Fibroblast of lung (primary cell): ENCODE results near the gene COA1. TPM values are rescaled to one million over a fixed set of nuclear protein-coding genes. Genes with fewer than 3 reads are reported as not detected.

Source experiments
- DNase-seq, 2 donors: peaks; one replicate each; pipeline versions ENCODE4 v3.0.0 to v3.0.0-alpha.2; 2010; ENCODE audit warnings: low read depth in 2 of 2
- H2AFZ ChIP-seq: 2 replicates; pipeline ENCODE4 v1.5.1; 2012; ENCODE audit warnings: low read length, control low read depth, inconsistent platforms
- H3K27ac ChIP-seq: 2 replicates; pipeline ENCODE4 v1.5.1; 2011; ENCODE audit warnings: low read length, control low read depth; ENCODE audit not compliant: insufficient read depth
- H3K27me3 ChIP-seq: 2 replicates; pipeline ENCODE4 v1.5.1; 2011; ENCODE audit warnings: mild to moderate bottlenecking, low read length; ENCODE audit not compliant: control insufficient read depth, insufficient read depth
- H3K36me3 ChIP-seq: 2 replicates; pipeline ENCODE4 v1.5.1; 2011; ENCODE audit warnings: low read length; ENCODE audit not compliant: control insufficient read depth, insufficient read depth
- H3K4me1 ChIP-seq: 2 replicates; pipeline ENCODE4 v1.5.1; 2011; ENCODE audit warnings: low read length; ENCODE audit not compliant: control insufficient read depth, insufficient read depth; ENCODE audit errors: extremely low read depth
- H3K4me2 ChIP-seq: 2 replicates; pipeline ENCODE4 v1.5.1; 2011; ENCODE audit warnings: low read length, control low read depth; ENCODE audit not compliant: insufficient read depth; ENCODE audit errors: extremely low read depth
- H3K4me3 ChIP-seq, 4 experiments: fragments of 200-600 bp in 1 of 4; sonication (generic) in 1 of 4; replicated peaks in 1 of 4; 2 replicates each; pipeline ENCODE4 v1.5.1; 2011 to 2016; ENCODE audit warnings: low read length in 4 of 4, low read depth in 3 of 4, mild to moderate bottlenecking in 3 of 4, control low read depth in 2 of 4, inconsistent platforms in 1 of 4, mixed read lengths in 1 of 4; ENCODE audit not compliant: insufficient read depth in 1 of 4; ENCODE audit errors: control extremely low read depth in 1 of 4
- H3K79me2 ChIP-seq: 2 replicates; pipeline ENCODE4 v1.5.1; 2012; ENCODE audit warnings: mild to moderate bottlenecking, low read length, inconsistent platforms; ENCODE audit not compliant: control insufficient read depth, insufficient read depth
- H3K9ac ChIP-seq: 2 replicates; pipeline ENCODE4 v1.5.1; 2011; ENCODE audit warnings: mild to moderate bottlenecking, low read length, control low read depth; ENCODE audit not compliant: insufficient read depth
- H3K9me3 ChIP-seq: 2 replicates; pipeline ENCODE4 v1.5.1; 2012; ENCODE audit warnings: low read depth, low read length; ENCODE audit not compliant: control insufficient read depth, insufficient read depth
- H4K20me1 ChIP-seq: 2 replicates; pipeline ENCODE4 v1.5.1; 2011; ENCODE audit warnings: low read length; ENCODE audit not compliant: control insufficient read depth, insufficient read depth; ENCODE audit errors: extremely low read depth
- CTCF ChIP-seq, 2 donors: IDR thresholded peaks in 1 of 2; conservative IDR thresholded peaks in 1 of 2; 1 replicate in 1 of 2; 2 replicates in 1 of 2; pipeline ENCODE4 v1.5.1; 2011 to 2012; ENCODE audit warnings: low read length in 2 of 2, control low read depth in 1 of 2, inconsistent platforms in 1 of 2, low read depth in 1 of 2, mild to moderate bottlenecking in 1 of 2
- EZH2 ChIP-seq: IDR thresholded peaks from 2 replicates; pipeline ENCODE4 v1.5.1; 2012; ENCODE audit warnings: low read length, control low read depth, mild to moderate bottlenecking; ENCODE audit errors: missing control alignments
- polyA plus RNA-seq, 2 donors: library from polyadenylated mRNA; depleted of rRNA in 1 of 2; stranded (reverse) in 1 of 2; unstranded in 1 of 2; fragments of >200 nt; gene quantifications; 2 replicates each; pipeline ENCODE4 v1.2.1, GENCODE V29; 2011 to 2012; ENCODE audit warnings: missing spikeins in 1 of 2
- total RNA-seq: library from RNA; depleted of rRNA; stranded (reverse); fragments of >200 nt; gene quantifications from 2 replicates; pipeline ENCODE4 v1.2.1, GENCODE V29; 2014

Gene COA1
- total and polyA plus RNA-seq, 2 donors (not counting 1 experiment from before 2014, with no cell fraction given) = 28.8 to 39.6 TPM

DNA sequence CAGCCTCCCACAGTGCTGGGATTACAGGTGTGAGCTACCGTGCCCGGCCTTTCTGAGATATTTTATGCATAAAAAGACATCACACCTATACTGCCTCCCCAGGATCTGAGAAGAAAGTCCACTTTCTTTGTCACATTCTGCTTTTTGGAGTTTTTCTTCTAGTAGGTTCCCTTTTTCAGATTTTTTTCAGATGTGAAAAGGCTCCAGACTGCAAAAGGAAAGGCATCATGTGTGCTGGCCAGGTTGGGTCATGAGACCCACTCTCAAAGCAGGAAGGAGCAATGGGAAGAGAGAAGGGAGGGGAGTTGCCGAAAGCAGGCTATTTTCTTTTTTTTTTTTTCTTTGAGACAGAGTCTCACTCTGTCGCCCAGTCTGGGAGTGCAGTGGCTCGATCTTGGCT lies 40.0 kb upstream of the COA1 start:
- Histone ChIP-seq H3K27me3 (no peaks in the 10 kb centered on the region), H3K79me2 (peaks cover 2% of the 10 kb centered on the region), H3K9ac (no peak overlapping the region), H3K4me2 (no peak overlapping the region), H3K9me3 (no peaks in the 10 kb centered on the region), H3K27ac (no peak overlapping the region), H3K4me3 (no peak overlapping the region), H3K36me3 (peaks cover 2% of the 10 kb centered on the region), H4K20me1 (no peaks in the 10 kb centered on the region), H3K4me1 (peaks cover 8% of the 10 kb centered on the region), H2AFZ (no peak overlapping the region)
- TF ChIP-seq CTCF (conservative IDR thresholded peaks at IDR 0.05 in 1 of 2, IDR thresholded peaks at IDR 0.05 in 1 of 2; ENCODE audit: low read depth in 1 of 2, low read length in 2 of 2) = no peak
- no peak for TF ChIP-seq EZH2
- no peak for DNase-seq

DNA sequence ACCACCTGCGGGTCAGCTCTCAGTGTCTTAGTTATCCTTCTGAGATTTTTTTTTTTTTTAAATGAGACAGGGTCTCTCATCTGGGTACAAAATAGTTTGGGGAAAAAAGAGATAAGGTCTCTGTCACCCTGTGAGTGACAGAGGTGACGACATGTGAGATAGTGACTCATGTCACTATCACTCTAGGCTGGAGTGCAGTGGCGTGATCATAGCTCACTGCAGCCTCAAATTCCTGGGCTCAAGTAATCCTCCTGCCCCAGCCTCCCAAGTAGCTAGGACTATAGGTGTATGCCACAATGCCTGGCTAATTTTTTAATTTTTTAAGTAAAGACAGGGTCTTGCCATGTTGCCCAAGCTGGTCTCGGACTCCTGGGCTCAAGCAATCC lies 39.6 kb upstream of the COA1 start:
- Histone ChIP-seq H3K4me2 (no peak overlapping the region), H3K27ac (no peak overlapping the region), H3K36me3 (peaks cover 2% of the 10 kb centered on the region), H3K9ac (no peak overlapping the region), H3K4me1 (peaks cover 8% of the 10 kb centered on the region), H3K79me2 (peaks cover 2% of the 10 kb centered on the region), H4K20me1 (no peaks in the 10 kb centered on the region), H3K4me3 (no peak overlapping the region), H3K27me3 (no peaks in the 10 kb centered on the region), H3K9me3 (no peaks in the 10 kb centered on the region), H2AFZ (no peak overlapping the region)
- DNase-seq = no peak
- TF ChIP-seq CTCF (conservative IDR thresholded peaks at IDR 0.05 in 1 of 2, IDR thresholded peaks at IDR 0.05 in 1 of 2; ENCODE audit: low read depth in 1 of 2, low read length in 2 of 2) (no peak), EZH2 (no peak)

- no peak overlapping the region for H3K4me2 ChIP-seq
- no peaks in the 10 kb centered on the region for H3K27me3 ChIP-seq
- no peak for DNase-seq
- no peak overlapping the region for H3K4me3 ChIP-seq
- H3K4me1 ChIP-seq = peaks cover 8% of the 10 kb centered on the region
- H3K36me3 ChIP-seq = peaks cover 2% of the 10 kb centered on the region
- no peaks in the 10 kb centered on the region for H3K9me3 ChIP-seq
- H3K79me2 ChIP-seq = peaks cover 3% of the 10 kb centered on the region
- no peak overlapping the region for H3K27ac ChIP-seq
- H4K20me1 ChIP-seq = no peaks in the 10 kb centered on the region
- TF ChIP-seq CTCF (conservative IDR thresholded peaks at IDR 0.05 in 1 of 2, IDR thresholded peaks at IDR 0.05 in 1 of 2; ENCODE audit: low read depth in 1 of 2, low read length in 2 of 2) (no peak), EZH2 (no peak)
- no peak overlapping the region for H3K9ac ChIP-seq
- no peak overlapping the region for H2AFZ ChIP-seq
These were observed 39.0 kb upstream of the COA1 start for GRCh38 chr7:43768201-43768886.
